VCaP (cell line): ENCODE data around the gene CXCL14.

Experiments used
- H3K27ac ChIP-seq: fragments of 450-650 bp; 2 replicates; pipeline ENCODE4 v1.5.1; 2017
- CTCF ChIP-seq: fragments of 450-650 bp; conservative IDR thresholded peaks from 2 replicates; pipeline ENCODE4 v1.5.1; 2017; ENCODE audit warnings: mild to moderate bottlenecking, moderate library complexity

The CXCL14 gene

GRCh38 chr5:135578685-135579341 lies at the start of gene CXCL14:
Gene CXCL14 (minus strand): TSS chr5:135578991. CDS start chr5:135578778, 213 bp downstream.
- no peak for TF ChIP-seq CTCF
- H3K27ac ChIP-seq, result no peak within 1 kb of the TSS

GRCh38 chr5:135626636-135627035 lies 47.8 kb upstream of the CXCL14 start:
- TF ChIP-seq CTCF, result no peak
- no peak overlapping the region for H3K27ac ChIP-seq

GRCh38 chr5:135625961-135626360 lies 47.2 kb upstream of the CXCL14 start:
- TF ChIP-seq CTCF, result no peak
- H3K27ac ChIP-seq, result no peak overlapping the region

GRCh38 chr5:135625486-135625885 lies 46.7 kb upstream of the CXCL14 start:
- no peak for TF ChIP-seq CTCF
- H3K27ac ChIP-seq, result no peak overlapping the region

GRCh38 chr5:135625061-135625460 lies 46.3 kb upstream of the CXCL14 start:
- TF ChIP-seq CTCF, result no peak

GRCh38 chr5:135623186-135623715 lies 44.5 kb upstream of the CXCL14 start:
- TF ChIP-seq CTCF, result no peak
- no peak overlapping the region for H3K27ac ChIP-seq

More at GRCh38 chr5:135625061-135625460, 46.3 kb upstream of the CXCL14 start:
- H3K27ac ChIP-seq, result no peak overlapping the region

GRCh38 chr5:135615581-135616260 lies 36.9 kb upstream of the CXCL14 start:
- no peak overlapping the region for H3K27ac ChIP-seq
- TF ChIP-seq CTCF, result no peak
